NT2/D1 (cell line): ENCODE results near the gene ZBTB40.

Experiments used
- DNase-seq: peaks from one replicate; pipeline ENCODE4 v3.0.0-alpha.2; 2011; ENCODE audit warnings: low read depth, low spot score
- H3K27me3 ChIP-seq: 2 replicates; pipeline ENCODE4 v1.6.0; 2011; ENCODE audit warnings: mild to moderate bottlenecking; ENCODE audit not compliant: insufficient read length, insufficient read depth
- H3K36me3 ChIP-seq: 2 replicates; pipeline ENCODE4 v1.6.1; 2011; ENCODE audit warnings: mild to moderate bottlenecking, low read length, mixed read lengths; ENCODE audit not compliant: insufficient read depth, insufficient read length
- H3K4me1 ChIP-seq: 2 replicates; pipeline ENCODE4 v1.5.1; 2011; ENCODE audit not compliant: insufficient read depth, insufficient read length
- H3K4me3 ChIP-seq: 2 replicates; pipeline ENCODE4 v1.5.1; 2011; ENCODE audit warnings: low read depth; ENCODE audit not compliant: insufficient read length
- H3K9ac ChIP-seq: 2 replicates; pipeline ENCODE4 v1.6.0; 2011; ENCODE audit warnings: low read depth; ENCODE audit not compliant: insufficient read length
- H3K9me3 ChIP-seq: 2 replicates; pipeline ENCODE4 v1.5.1; 2011; ENCODE audit warnings: mild to moderate bottlenecking, low read length; ENCODE audit not compliant: insufficient read depth
- SUZ12 ChIP-seq: IDR thresholded peaks from 2 replicates; pipeline ENCODE4 v1.6.1; 2011; ENCODE audit not compliant: insufficient read length, insufficient read depth; ENCODE audit errors: extremely low read depth
- YY1 ChIP-seq: IDR thresholded peaks from 2 replicates; pipeline ENCODE4 v1.6.1; 2011; ENCODE audit not compliant: insufficient read length, insufficient read depth
- ZNF274 ChIP-seq: IDR thresholded peaks from 2 replicates; pipeline ENCODE4 v1.6.1; 2011; ENCODE audit warnings: mild to moderate bottlenecking, low read depth, low read length

Gene ZBTB40

DNA sequence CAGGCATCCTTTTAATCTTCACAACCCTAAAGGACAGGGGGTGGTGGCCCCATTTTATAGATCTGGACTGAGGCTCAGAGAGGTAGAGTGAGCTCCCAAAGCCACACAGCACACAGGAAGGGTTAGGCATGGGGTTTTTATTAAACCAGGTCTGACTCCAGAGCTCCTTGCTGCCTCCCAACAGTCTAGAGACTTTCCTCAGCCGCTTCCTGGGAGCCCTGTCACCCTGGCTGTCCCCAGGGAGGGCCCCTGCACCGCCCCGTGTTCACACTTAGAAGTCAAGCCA, 103.7 kb downstream of the ZBTB40 start:
- Histone ChIP-seq H3K9ac (no peak overlapping the region), H3K36me3 (no peaks in the 10 kb centered on the region), H3K27me3 (no peaks in the 10 kb centered on the region), H3K4me3 (no peak overlapping the region), H3K9me3 (no peaks in the 10 kb centered on the region), H3K4me1 (peaks cover 31% of the 10 kb centered on the region)
- TF ChIP-seq SUZ12 = no peak
- DNase-seq = no peak

GRCh38 chr1:22556391-22557104, 104.9 kb downstream of the ZBTB40 start:
- H3K9ac ChIP-seq = peak overlapping the region; percentile 66
- no peaks in the 10 kb centered on the region for H3K9me3 ChIP-seq
- DNase-seq = peak; percentile 54
- peaks cover 31% of the 10 kb centered on the region for H3K4me1 ChIP-seq
- no peaks in the 10 kb centered on the region for H3K36me3 ChIP-seq
- no peak overlapping the region for H3K4me3 ChIP-seq
- no peak for TF ChIP-seq ZNF274
- TF ChIP-seq YY1 = no peak
- no peak for TF ChIP-seq SUZ12
- peaks cover under 1% of the 10 kb centered on the region for H3K27me3 ChIP-seq

DNA sequence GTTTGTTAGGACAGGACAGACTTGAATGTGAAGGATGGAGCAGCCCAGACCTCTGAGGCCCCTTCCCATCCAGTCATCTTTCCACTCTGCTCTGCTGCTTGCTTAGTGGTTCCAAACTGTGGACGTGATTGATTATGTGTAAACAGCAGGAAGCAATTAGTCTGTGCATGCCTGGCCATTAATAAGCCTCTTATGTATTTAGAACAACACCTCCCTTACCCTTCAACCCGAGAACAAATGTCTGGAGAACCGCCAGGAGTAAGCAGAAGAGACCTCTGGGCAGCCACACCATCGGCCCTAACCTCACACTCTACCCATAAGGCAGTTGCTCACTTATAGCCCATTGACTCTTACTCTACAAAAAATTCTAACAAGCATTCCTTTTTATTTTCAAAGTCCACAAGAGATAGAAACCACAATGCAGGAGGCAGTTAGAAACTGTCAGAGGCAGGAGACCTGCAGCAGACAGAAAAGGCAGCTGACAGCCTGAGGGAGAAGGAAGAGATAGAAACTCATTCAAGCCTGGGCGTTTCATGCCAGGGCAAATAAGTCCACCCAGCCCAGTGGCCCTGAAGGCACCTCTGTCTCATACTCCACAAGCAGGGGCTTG, 105.8 kb downstream of the ZBTB40 start:
- Histone ChIP-seq H3K9ac (no peak overlapping the region), H3K4me1 (peaks cover 28% of the 10 kb centered on the region), H3K27me3 (peaks cover 10% of the 10 kb centered on the region), H3K36me3 (no peaks in the 10 kb centered on the region), H3K4me3 (no peak overlapping the region), H3K9me3 (no peaks in the 10 kb centered on the region)
- no peak for DNase-seq
- TF ChIP-seq YY1 (no peak), SUZ12 (no peak), ZNF274 (no peak)

DNA sequence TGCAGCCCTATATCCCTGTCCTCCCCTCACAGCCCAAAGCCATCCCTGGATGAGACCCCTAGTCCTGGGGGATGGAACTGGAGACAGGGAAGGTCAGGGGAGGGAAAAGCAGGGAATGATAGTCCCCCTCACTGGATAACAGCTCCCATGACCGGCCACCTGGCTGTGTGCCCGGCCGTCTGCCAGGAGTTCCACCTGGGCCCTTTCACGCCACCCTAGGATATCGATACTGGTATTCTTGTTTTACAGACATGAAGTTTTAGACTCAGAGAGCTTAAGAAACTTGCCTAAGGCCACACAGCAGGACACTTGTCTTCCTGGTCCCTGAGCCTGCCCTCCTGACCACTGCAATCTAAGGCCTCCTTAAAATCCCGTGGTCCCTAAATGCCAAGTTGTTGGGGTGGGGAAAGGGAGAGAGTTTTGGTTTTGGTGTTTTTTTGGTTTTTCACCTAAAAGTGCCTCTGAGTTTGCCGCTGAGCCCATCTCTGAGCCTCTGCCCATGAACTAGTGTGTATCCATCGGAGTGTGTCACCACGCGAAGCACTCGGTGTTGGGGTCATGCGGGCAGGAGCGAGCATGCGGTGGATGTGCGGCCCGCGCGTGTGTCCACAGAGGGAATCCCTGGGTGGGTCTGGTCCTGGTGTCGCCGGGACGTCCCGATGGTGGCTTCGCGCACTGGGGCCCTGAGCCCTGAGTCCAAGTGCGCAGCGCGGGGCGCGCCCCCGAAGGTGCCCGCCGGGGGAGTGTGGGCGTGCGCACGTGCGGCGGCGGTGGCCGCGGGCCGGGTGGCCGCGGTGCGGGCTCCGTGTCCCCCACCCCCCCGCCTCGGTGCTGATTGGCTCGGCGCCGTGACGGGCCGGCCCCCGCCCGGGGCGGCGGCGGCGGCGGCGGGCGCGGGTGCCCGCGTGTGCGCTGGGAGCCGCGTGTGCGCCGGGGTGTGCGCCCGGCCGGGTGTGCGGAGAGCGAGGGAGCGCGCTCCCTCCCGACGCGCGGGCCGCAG, 111.2 kb downstream of the ZBTB40 start, which contains the start of gene EPHA8:
EPHA8 (plus strand) TSS at position 906 of the 1,000 bp plus-strand sequence. CDS start 147 bp downstream, outside the sequence.
- H3K36me3 ChIP-seq = no peaks in the 10 kb centered on the region
- H3K4me3 ChIP-seq = peak within 1 kb of the TSS; percentile 42
- no peak for DNase-seq
- H3K27me3 ChIP-seq = peaks cover 33% of the 10 kb centered on the region
- TF ChIP-seq ZNF274 (no peak), SUZ12 (no peak), YY1 (no peak)
- peak within 1 kb of the TSS; percentile 66 for H3K9ac ChIP-seq
- H3K9me3 ChIP-seq = no peaks in the 10 kb centered on the region
- H3K4me1 ChIP-seq = peaks cover 6% of the 10 kb centered on the region

DNA sequence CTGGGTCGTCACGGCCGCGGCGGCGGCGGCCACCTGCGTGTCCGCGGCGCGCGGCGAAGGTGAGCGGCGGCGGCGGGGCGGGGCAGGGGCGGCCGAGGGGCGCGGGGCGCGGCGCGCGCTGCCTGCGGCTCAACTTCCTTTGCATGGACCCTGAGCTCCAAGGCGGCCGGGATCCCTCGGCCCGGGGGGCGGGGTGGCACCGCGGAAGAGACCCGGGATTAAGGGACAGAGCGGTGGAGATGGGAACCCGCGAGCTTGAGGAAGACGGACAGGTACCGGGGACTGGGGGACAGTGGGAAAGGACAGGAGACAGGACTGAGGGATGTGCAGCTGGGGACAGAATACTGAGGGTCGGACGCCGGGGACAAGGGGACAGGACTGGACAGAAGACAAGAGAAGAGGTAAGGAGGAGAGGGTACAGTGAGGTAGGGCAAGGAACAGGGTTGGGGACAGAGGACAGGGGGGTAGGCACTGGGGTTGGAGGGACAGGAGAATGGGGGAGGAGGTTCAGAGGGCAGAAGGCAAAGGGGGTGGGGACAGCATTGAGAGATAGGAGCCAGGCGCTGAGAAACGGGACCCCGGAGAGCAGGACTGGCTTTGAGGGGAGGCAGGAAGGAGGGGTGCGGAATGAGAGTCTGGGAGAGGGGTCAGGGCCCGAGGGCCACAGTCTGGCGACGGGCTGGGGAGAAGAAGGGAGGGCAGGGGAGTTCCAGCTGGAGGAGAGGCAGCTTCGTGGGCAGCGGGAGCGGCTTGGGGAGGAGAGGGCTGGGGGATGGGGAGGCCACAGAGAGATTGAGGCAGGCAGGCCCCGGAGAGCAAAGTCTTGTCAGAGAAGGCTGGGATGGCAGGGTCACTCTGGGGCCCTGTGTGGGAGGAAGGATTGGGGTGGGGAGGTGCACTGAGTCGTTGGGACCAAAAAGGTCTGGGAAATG, 112.3 kb downstream of the ZBTB40 start:
- no peak for DNase-seq
- Histone ChIP-seq H3K27me3 (peaks cover 33% of the 10 kb centered on the region), H3K9ac (peak overlapping the region; percentile 66), H3K4me1 (peaks cover 6% of the 10 kb centered on the region), H3K9me3 (no peaks in the 10 kb centered on the region), H3K36me3 (no peaks in the 10 kb centered on the region), H3K4me3 (peak overlapping the region; percentile 42)
- TF ChIP-seq SUZ12 = no peak
- TF ChIP-seq YY1 = no peak
- no peak for TF ChIP-seq ZNF274

- Histone ChIP-seq H3K4me1 (peaks cover 9% of the 10 kb centered on the region), H3K4me3 (no peak overlapping the region), H3K36me3 (no peaks in the 10 kb centered on the region), H3K9me3 (no peaks in the 10 kb centered on the region), H3K9ac (no peak overlapping the region), H3K27me3 (peaks cover 33% of the 10 kb centered on the region)
- no peak for TF ChIP-seq YY1
- no peak for TF ChIP-seq ZNF274
- TF ChIP-seq SUZ12 = no peak
- DNase-seq = no peak
These were observed 114.5 kb downstream of the ZBTB40 start for GRCh38 chr1:22566161-22566560.
